ENCODE measurements around the gene BSG.
A peak's percentile ranks its signal among the peaks of the same experiment; 100 is the strongest.

The BSG gene

DNA sequence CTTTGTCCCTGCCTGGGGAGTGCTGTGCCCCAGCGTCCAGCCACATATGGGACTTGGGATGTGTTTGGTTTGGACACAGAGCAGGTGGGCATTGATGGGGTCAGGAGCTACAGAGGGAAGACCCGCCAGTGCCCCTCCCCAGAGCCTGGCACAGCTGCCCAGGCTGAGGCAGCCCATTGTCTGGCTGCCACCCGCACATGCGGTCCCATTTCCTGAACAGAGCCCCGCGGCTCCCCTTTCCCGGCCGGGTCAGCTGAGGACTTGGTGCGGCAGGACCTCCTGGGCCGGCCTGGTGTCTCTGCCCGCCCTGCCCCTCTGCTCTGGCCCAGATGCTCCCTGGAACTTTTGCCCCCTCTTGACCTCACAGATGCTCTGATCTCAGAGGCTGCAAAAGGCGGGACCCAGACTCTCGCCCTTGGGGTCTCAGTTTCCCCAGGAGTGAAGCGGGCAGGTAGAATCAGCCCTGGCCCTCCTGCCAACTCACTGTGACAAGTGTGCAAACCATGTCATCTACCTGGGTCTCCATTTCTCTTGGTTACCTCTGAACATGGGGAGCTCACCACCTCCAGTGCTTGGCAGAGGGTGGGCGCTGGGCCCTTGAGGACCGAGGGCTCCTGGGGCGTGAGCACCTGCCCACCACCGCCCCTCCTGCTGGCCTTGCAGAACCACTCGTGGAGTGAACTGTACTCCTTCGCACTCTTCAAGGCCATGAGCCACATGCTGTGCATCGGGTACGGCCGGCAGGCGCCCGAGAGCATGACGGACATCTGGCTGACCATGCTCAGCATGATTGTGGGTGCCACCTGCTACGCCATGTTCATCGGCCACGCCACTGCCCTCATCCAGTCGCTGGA, 35.1 kb downstream of the BSG start:
- peaks cover 0 to 33% of the 10 kb centered on the region in 2 donors for H3K27me3 ChIP-seq
- H3K36me3 ChIP-seq: no peaks in the 10 kb centered on the region
- TF ChIP-seq, protein P1, sequence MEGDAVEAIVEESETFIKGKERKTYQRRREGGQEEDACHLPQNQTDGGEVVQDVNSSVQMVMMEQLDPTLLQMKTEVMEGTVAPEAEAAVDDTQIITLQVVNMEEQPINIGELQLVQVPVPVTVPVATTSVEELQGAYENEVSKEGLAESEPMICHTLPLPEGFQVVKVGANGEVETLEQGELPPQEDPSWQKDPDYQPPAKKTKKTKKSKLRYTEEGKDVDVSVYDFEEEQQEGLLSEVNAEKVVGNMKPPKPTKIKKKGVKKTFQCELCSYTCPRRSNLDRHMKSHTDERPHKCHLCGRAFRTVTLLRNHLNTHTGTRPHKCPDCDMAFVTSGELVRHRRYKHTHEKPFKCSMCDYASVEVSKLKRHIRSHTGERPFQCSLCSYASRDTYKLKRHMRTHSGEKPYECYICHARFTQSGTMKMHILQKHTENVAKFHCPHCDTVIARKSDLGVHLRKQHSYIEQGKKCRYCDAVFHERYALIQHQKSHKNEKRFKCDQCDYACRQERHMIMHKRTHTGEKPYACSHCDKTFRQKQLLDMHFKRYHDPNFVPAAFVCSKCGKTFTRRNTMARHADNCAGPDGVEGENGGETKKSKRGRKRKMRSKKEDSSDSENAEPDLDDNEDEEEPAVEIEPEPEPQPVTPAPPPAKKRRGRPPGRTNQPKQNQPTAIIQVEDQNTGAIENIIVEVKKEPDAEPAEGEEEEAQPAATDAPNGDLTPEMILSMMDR (IDR thresholded peaks at IDR 0.05): no peak
- DNase-seq: no peak
- intact Hi-C loops (cut with DNase I; ENCODE audit: low total_unique reads): no loop called here
- no peak overlapping the region for H3K4me3 ChIP-seq
- no peaks in the 10 kb centered on the region for H3K9me3 ChIP-seq
- no peak overlapping the region for H3K27ac ChIP-seq
- peaks cover 0 to 6% (median 0%) of the 10 kb centered on the region in 4 donors for H3K4me1 ChIP-seq

DNA sequence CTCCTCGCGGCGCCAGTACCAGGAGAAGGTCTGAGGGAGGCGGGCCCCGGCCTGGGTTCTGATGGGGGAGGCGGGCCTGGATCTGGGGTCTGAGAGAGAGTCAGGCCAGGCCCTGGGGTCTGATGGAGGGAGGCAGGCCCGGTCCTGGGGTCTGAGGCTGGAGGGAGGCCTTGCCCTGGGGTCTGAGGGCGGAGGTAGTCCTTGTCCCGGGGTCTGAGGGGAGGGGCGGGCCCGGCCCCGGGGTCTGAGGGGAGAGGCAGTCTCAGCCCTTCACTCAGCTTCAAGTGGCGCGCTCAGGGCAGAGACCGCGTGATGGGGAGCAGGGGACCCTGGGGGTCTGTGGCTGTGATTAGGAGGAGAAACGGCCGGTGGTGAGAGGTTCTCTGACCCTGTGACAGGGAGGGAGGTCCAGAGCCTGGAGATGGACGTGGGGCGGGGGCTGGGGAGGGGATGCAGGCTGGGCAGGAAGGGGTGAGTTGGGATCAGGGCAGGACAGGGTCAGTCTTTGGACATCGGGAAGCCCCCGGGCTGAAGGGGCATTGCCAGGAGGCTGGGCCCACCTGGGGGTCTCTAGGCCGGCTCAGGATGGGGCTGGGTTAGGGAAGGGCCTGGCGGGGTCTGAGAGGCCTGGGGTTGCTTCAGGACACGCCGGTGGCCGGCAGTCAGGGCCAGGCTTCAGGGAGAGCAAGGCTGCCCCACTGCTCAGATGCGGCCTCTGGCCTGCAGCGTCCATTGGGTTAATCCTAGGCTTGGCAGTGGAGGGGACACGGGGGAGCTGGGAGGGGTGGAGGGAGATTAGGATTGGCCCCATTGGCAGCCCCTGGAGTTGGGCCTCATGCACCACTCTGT, 36.0 kb downstream of the BSG start:
- no peak overlapping the region for H3K4me3 ChIP-seq
- intact Hi-C loops (cut with DNase I; ENCODE audit: low total_unique reads): no loop called here
- H3K27me3 ChIP-seq: peaks cover 0 to 25% of the 10 kb centered on the region in 2 donors
- DNase-seq: no peak
- H3K9me3 ChIP-seq: no peaks in the 10 kb centered on the region
- peaks cover 0 to 6% (median 0%) of the 10 kb centered on the region in 4 donors for H3K4me1 ChIP-seq
- no peak overlapping the region for H3K27ac ChIP-seq
- TF ChIP-seq, protein P1 (IDR thresholded peaks at IDR 0.05): no peak
- no peaks in the 10 kb centered on the region for H3K36me3 ChIP-seq

DNA sequence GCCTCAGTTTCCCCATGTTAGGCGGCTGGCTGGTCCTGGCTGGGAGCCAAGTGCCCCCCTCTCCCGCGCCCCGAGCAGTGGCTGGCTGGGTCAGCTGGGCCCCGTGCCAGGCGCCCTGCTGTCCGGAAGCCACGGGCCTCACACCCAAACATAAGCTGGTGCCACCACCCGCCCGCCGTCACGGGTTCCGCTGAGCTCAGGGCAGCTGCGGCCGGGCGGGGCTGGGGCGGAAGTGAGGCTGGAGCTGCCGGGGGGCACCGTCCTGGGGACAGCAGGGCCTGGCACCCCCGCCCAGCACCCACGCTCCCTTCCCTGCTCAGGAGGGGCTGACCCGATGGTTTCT, 36.6 kb downstream of the BSG start:
- no peak overlapping the region for H3K27ac ChIP-seq
- H3K4me3 ChIP-seq: no peak overlapping the region
- intact Hi-C loops (cut with DNase I; ENCODE audit: low total_unique reads): no loop called here
- peak in 1 of 2 donors; percentile 45 for DNase-seq
- peaks cover 0 to 24% of the 10 kb centered on the region in 2 donors for H3K27me3 ChIP-seq
- peaks cover 0 to 6% (median 0%) of the 10 kb centered on the region in 4 donors for H3K4me1 ChIP-seq
- TF ChIP-seq, protein P1 (IDR thresholded peaks at IDR 0.05): no peak
- no peaks in the 10 kb centered on the region for H3K36me3 ChIP-seq
- H3K9me3 ChIP-seq: no peaks in the 10 kb centered on the region

DNA sequence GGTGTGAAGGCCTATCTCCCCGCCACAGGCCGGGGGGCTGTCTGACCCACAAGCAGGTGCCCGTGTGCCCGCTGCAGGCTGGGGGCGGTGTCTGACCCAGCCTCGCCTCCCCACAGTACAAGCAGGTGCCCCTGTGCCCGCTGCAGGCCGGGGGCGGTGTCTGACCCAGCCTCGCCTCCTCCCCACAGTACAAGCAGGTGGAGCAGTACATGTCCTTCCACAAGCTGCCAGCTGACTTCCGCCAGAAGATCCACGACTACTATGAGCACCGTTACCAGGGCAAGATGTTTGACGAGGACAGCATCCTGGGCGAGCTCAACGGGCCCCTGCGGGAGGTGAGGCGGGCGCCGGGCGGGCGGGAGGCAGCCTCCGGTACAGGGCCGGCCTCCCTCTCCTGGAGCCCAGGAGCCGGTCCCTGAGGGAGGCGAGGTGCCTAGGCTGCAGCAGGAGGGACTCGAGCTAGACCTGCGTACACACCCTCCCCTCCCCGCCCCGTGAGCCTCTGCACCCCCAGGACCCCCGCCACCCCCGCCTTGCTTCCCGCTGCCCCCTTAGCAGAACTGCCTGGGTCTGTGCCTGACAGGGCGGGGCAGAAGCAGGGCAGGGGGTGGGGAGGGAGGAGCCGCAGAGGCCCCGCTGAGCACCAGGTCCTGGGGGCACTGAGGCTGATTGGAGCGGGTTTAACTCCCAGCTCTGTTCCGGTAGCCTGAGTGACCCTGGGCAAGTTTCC, 37.8 kb downstream of the BSG start:
- Histone ChIP-seq H3K9me3 (no peaks in the 10 kb centered on the region), H3K4me3 (peak overlapping the region in 1 of 2 donors; percentile 9), H3K27me3 (peaks cover 0 to 24% of the 10 kb centered on the region in 2 donors), H3K4me1 (peaks cover 0 to 6% (median 0%) of the 10 kb centered on the region in 4 donors), H3K27ac (no peak overlapping the region), H3K36me3 (no peaks in the 10 kb centered on the region)
- TF ChIP-seq, protein P1 (IDR thresholded peaks at IDR 0.05): no peak
- intact Hi-C loops (cut with DNase I; ENCODE audit: low total_unique reads): no loop called here
- no peak for DNase-seq

DNA sequence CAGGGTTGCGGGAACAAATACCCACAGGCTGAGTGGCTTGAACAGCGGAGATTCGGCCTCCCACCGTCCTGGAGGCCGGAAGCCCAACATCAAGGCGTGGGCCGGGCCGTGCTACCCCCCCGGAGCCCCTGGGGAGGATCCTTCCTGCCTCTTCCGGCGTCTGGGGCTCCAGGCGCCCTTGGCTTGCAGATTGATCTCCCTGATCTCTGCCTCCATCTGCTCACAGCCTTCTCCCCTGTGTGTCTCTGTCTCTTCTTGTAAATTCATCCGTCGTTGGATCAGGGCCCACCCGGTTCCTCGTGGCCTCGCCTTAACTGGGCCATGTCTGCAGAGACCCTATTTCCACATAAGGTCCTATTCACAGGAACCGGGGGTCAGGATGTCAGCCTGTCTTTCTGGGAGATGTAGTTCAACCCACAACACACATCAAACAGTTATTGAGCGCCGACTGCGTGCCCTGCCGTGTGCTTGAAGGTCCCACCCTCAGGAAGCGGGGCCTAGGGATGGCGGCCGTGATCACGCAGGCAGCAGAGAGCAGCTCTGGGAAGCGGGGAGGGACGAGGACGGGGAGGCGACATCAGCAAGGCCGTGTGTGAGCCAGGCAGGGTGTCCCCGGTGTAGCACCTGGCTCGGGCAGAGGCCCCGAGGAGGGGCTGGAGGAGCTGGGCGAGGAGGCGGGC, 38.5 kb downstream of the BSG start:
- Histone ChIP-seq H3K4me3 (peak overlapping the region in 1 of 2 donors; percentile 9), H3K27ac (no peak overlapping the region), H3K9me3 (no peaks in the 10 kb centered on the region), H3K4me1 (peaks cover 0 to 6% (median 0%) of the 10 kb centered on the region in 4 donors), H3K27me3 (peaks cover 0 to 24% of the 10 kb centered on the region in 2 donors), H3K36me3 (no peaks in the 10 kb centered on the region)
- TF ChIP-seq, protein P1 (IDR thresholded peaks at IDR 0.05): no peak
- intact Hi-C loops (cut with DNase I; ENCODE audit: low total_unique reads): no loop called here
- no peak for DNase-seq
